ENCODE results near the gene TIPIN. TPM values are rescaled to one million over a fixed set of nuclear protein-coding genes. Genes with fewer than 3 reads are reported as not detected.

TIPIN gene
- total RNA-seq, 1 donor from 2014 or later = 17.7 TPM

- H3K36me3 Mint-ChIP-seq (ENCODE audit: low read depth, unreplicated experiment) = no peaks in the 10 kb centered on the region
- no peaks in the 10 kb centered on the region for H3K9me3 Mint-ChIP-seq (ENCODE audit: unreplicated experiment)
- TF ChIP-seq CTCF (IDR thresholded peaks at IDR 0.05; ENCODE audit: unreplicated experiment) = no peak
- H3K4me1 Mint-ChIP-seq (ENCODE audit: unreplicated experiment) = peaks cover 8% of the 10 kb centered on the region
- peak overlapping the region; percentile 36 for H3K27ac Mint-ChIP-seq (ENCODE audit: unreplicated experiment)
- H3K4me3 Mint-ChIP-seq (ENCODE audit: unreplicated experiment) = peak overlapping the region; percentile 85
- no peak for DNase-seq (ENCODE audit: low spot score)
- no peaks in the 10 kb centered on the region for H3K27me3 Mint-ChIP-seq (ENCODE audit: unreplicated experiment)
Measured at GRCh38 chr15:66291816-66292570, 64.5 kb downstream of the TIPIN start.

GRCh38 chr15:66290518-66290917, 66.0 kb downstream of the TIPIN start:
- Mint-ChIP-seq H3K4me3 (ENCODE audit: unreplicated experiment) (no peak overlapping the region), H3K36me3 (ENCODE audit: low read depth, unreplicated experiment) (no peaks in the 10 kb centered on the region), H3K27ac (ENCODE audit: unreplicated experiment) (no peak overlapping the region), H3K27me3 (ENCODE audit: unreplicated experiment) (no peaks in the 10 kb centered on the region), H3K4me1 (ENCODE audit: unreplicated experiment) (peaks cover 8% of the 10 kb centered on the region), H3K9me3 (ENCODE audit: unreplicated experiment) (no peaks in the 10 kb centered on the region)
- no peak for TF ChIP-seq CTCF (IDR thresholded peaks at IDR 0.05; ENCODE audit: unreplicated experiment)
- no peak for DNase-seq (ENCODE audit: low spot score)

- Mint-ChIP-seq H3K4me3 (ENCODE audit: unreplicated experiment) (no peak overlapping the region), H3K9me3 (ENCODE audit: unreplicated experiment) (no peaks in the 10 kb centered on the region), H3K36me3 (ENCODE audit: low read depth, unreplicated experiment) (no peaks in the 10 kb centered on the region), H3K27me3 (ENCODE audit: unreplicated experiment) (no peaks in the 10 kb centered on the region), H3K27ac (ENCODE audit: unreplicated experiment) (no peak overlapping the region), H3K4me1 (ENCODE audit: unreplicated experiment) (peaks cover 8% of the 10 kb centered on the region)
- no peak for DNase-seq (ENCODE audit: low spot score)
- no peak for TF ChIP-seq CTCF (IDR thresholded peaks at IDR 0.05; ENCODE audit: unreplicated experiment)
Measured at GRCh38 chr15:66290007-66290406, 66.5 kb downstream of the TIPIN start.

GRCh38 chr15:66288551-66289185, 67.8 kb downstream of the TIPIN start:
- Mint-ChIP-seq H3K27me3 (ENCODE audit: unreplicated experiment) (no peaks in the 10 kb centered on the region), H3K27ac (ENCODE audit: unreplicated experiment) (no peak overlapping the region), H3K36me3 (ENCODE audit: low read depth, unreplicated experiment) (no peaks in the 10 kb centered on the region), H3K4me1 (ENCODE audit: unreplicated experiment) (no peaks in the 10 kb centered on the region), H3K9me3 (ENCODE audit: unreplicated experiment) (no peaks in the 10 kb centered on the region), H3K4me3 (ENCODE audit: unreplicated experiment) (no peak overlapping the region)
- no peak for TF ChIP-seq CTCF (IDR thresholded peaks at IDR 0.05; ENCODE audit: unreplicated experiment)
- no peak for DNase-seq (ENCODE audit: low spot score)

GRCh38 chr15:66288093-66288492, 68.4 kb downstream of the TIPIN start:
- H3K27me3 Mint-ChIP-seq (ENCODE audit: unreplicated experiment) = no peaks in the 10 kb centered on the region
- H3K36me3 Mint-ChIP-seq (ENCODE audit: low read depth, unreplicated experiment) = no peaks in the 10 kb centered on the region
- TF ChIP-seq CTCF (IDR thresholded peaks at IDR 0.05; ENCODE audit: unreplicated experiment) = no peak
- H3K9me3 Mint-ChIP-seq (ENCODE audit: unreplicated experiment) = no peaks in the 10 kb centered on the region
- no peaks in the 10 kb centered on the region for H3K4me1 Mint-ChIP-seq (ENCODE audit: unreplicated experiment)
- DNase-seq (ENCODE audit: low spot score) = no peak
- H3K4me3 Mint-ChIP-seq (ENCODE audit: unreplicated experiment) = no peak overlapping the region
- H3K27ac Mint-ChIP-seq (ENCODE audit: unreplicated experiment) = no peak overlapping the region

All from endothelial cell (in vitro differentiated cells).